ENCODE data around the gene DUSP19.
A peak's percentile ranks its signal among the peaks of the same experiment; 100 is the strongest.
"Not testable (repeated sequence)": the region's sequence is repeated elsewhere in the genome, so short reads cannot be mapped to it uniquely, and the experiment has no call there.

Gene DUSP19

GRCh38 chr2:183078464-183079138 lies at the start of gene DUSP19:
DUSP19 (plus strand) TSS chr2:183078747; CDS start chr2:183078934, 187 bp downstream.
- peak; percentile 67 to 80 (median 79) for DNase-seq (ENCODE audit: low read depth in 3 of 3)

GRCh38 chr2:183029219-183029618 lies 49.3 kb upstream of the DUSP19 start:
- DNase-seq (ENCODE audit: low read depth in 3 of 3): no peak

GRCh38 chr2:183031911-183032794 lies 46.4 kb upstream of the DUSP19 start:
- no peak for DNase-seq (ENCODE audit: low read depth in 3 of 3)

GRCh38 chr2:183033951-183034350 lies 44.6 kb upstream of the DUSP19 start:
- DNase-seq (ENCODE audit: low read depth in 3 of 3): no peak

GRCh38 chr2:183034806-183035205 lies 43.7 kb upstream of the DUSP19 start:
- no peak for DNase-seq (ENCODE audit: low read depth in 3 of 3)

- DNase-seq (ENCODE audit: low read depth in 3 of 3): no peak
Observed at GRCh38 chr2:183035298-183035953, 43.1 kb upstream of the DUSP19 start.

GRCh38 chr2:183035954-183036669 lies 42.4 kb upstream of the DUSP19 start:
- DNase-seq (ENCODE audit: low read depth in 3 of 3): no peak

GRCh38 chr2:183037074-183037552 lies 41.4 kb upstream of the DUSP19 start:
- no peak for DNase-seq (ENCODE audit: low read depth in 3 of 3)

- peak in 1 of 3 experiments; percentile 15 for DNase-seq (ENCODE audit: low read depth in 3 of 3)
Observed at GRCh38 chr2:183037553-183038340, 40.8 kb upstream of the DUSP19 start.

GRCh38 chr2:183038341-183039300 lies 39.9 kb upstream of the DUSP19 start, which contains the start of gene NCKAP1:
NCKAP1 (minus strand) TSS chr2:183038457; CDS start chr2:183038099, 358 bp downstream.
- peak; percentile 71 to 84 (median 73) for DNase-seq (ENCODE audit: low read depth in 3 of 3)

- DNase-seq (ENCODE audit: low read depth in 3 of 3): no peak
Observed at GRCh38 chr2:183040604-183041003, 37.9 kb upstream of the DUSP19 start.

- not testable (repeated sequence) for DNase-seq (ENCODE audit: low read depth in 3 of 3)
Observed at GRCh38 chr2:183043580-183043979, 35.0 kb upstream of the DUSP19 start.

- DNase-seq (ENCODE audit: low read depth in 3 of 3): not testable (repeated sequence)
Observed at GRCh38 chr2:183047486-183048125, 30.9 kb upstream of the DUSP19 start.

- DNase-seq (ENCODE audit: low read depth in 3 of 3): no peak
Observed at GRCh38 chr2:183049420-183049819, 29.1 kb upstream of the DUSP19 start.

GRCh38 chr2:183057333-183057985 lies 21.1 kb upstream of the DUSP19 start:
- no peak for DNase-seq (ENCODE audit: low read depth in 3 of 3)

GRCh38 chr2:183059561-183059960 lies 19.0 kb upstream of the DUSP19 start:
- no peak for DNase-seq (ENCODE audit: low read depth in 3 of 3)

GRCh38 chr2:183060571-183061231 lies 17.8 kb upstream of the DUSP19 start:
- no peak for DNase-seq (ENCODE audit: low read depth in 3 of 3)

- no peak for DNase-seq (ENCODE audit: low read depth in 3 of 3)
Observed at GRCh38 chr2:183063083-183063482, 15.5 kb upstream of the DUSP19 start.

Measured in stimulated activated CD4-positive, alpha-beta T cell treated with anti-CD3 and anti-CD28 coated beads, TNF-alpha, amount 100 ng/mL, for 24 hours (primary cell).